ENCODE measurements around the gene UBE2E2.

- no peak for TF ChIP-seq CTCF (IDR thresholded peaks at IDR 0.05; ENCODE audit: low read length)
- no peak for TF ChIP-seq EZH2 (IDR thresholded peaks at IDR 0.05; ENCODE audit: borderline replicate concordance, low read length)
These were observed 127.4 kb downstream of the UBE2E2 start for GRCh38 chr3:23330568-23330967.
